Trophoblast cell (in vitro differentiated cells and primary cell): ENCODE measurements around the gene CDH20.

Source experiments
- DNase-seq, 2 donors: peaks; one replicate each; pipeline ENCODE4 v3.0.0-alpha.2; 2016
- H2AFZ ChIP-seq: 2 replicates; pipeline ENCODE4 v1.6.1; 2013; ENCODE audit warnings: low read length, moderate library complexity, mild to moderate bottlenecking; ENCODE audit not compliant: insufficient read depth, poor library complexity
- H2AK5ac ChIP-seq: 2 replicates; pipeline ENCODE4 v1.6.1; 2013; ENCODE audit warnings: mild to moderate bottlenecking, low read length
- H2BK120ac ChIP-seq: 2 replicates; pipeline ENCODE4 v1.6.1; 2013; ENCODE audit warnings: low read length, mild to moderate bottlenecking, moderate library complexity; ENCODE audit not compliant: insufficient read depth, poor library complexity
- H2BK12ac ChIP-seq: 2 replicates; pipeline ENCODE4 v1.6.1; 2013; ENCODE audit warnings: mild to moderate bottlenecking, low read length, moderate library complexity
- H2BK5ac ChIP-seq: 2 replicates; pipeline ENCODE4 v1.6.1; 2013; ENCODE audit warnings: low read length, low read depth, moderate library complexity, mild to moderate bottlenecking; ENCODE audit not compliant: poor library complexity
- H3K14ac ChIP-seq: 2 replicates; pipeline ENCODE4 v1.6.1; 2013; ENCODE audit warnings: mild to moderate bottlenecking, low read length
- H3K18ac ChIP-seq: 2 replicates; pipeline ENCODE4 v1.6.1; 2013; ENCODE audit warnings: mild to moderate bottlenecking, low read length
- H3K23ac ChIP-seq: 2 replicates; pipeline ENCODE4 v1.6.1; 2013; ENCODE audit warnings: low read length
- H3K27ac ChIP-seq: 2 replicates; pipeline ENCODE4 v1.5.1; 2013; ENCODE audit warnings: low read depth, mild to moderate bottlenecking, inconsistent platforms, low read length, moderate library complexity
- H3K27me3 ChIP-seq: 2 replicates; pipeline ENCODE4 v1.6.1; 2013; ENCODE audit warnings: inconsistent platforms, mild to moderate bottlenecking, low read length, moderate library complexity; ENCODE audit not compliant: insufficient read depth
- H3K36me3 ChIP-seq, 2 experiments: 1 replicate in 1 of 2; 2 replicates in 1 of 2; pipeline ENCODE4 v1.6.1; 2013; ENCODE audit warnings: low read length in 2 of 2, mild to moderate bottlenecking in 2 of 2, moderate library complexity in 1 of 2; ENCODE audit not compliant: insufficient read depth in 2 of 2, control insufficient read depth in 1 of 2
- H3K4ac ChIP-seq: 2 replicates; pipeline ENCODE4 v1.6.1; 2013; ENCODE audit warnings: low read depth, mild to moderate bottlenecking, low read length, moderate library complexity
- H3K4me1 ChIP-seq, 2 experiments: 1 replicate in 1 of 2; 2 replicates in 1 of 2; pipeline ENCODE4 v1.6.1; 2013; ENCODE audit warnings: low read length in 2 of 2, mild to moderate bottlenecking in 2 of 2, moderate library complexity in 1 of 2; ENCODE audit not compliant: insufficient read depth in 2 of 2, control insufficient read depth in 1 of 2
- H3K4me2 ChIP-seq: 2 replicates; pipeline ENCODE4 v1.6.1; 2013; ENCODE audit warnings: inconsistent platforms, mild to moderate bottlenecking, low read length, moderate library complexity
- H3K4me3 ChIP-seq: 2 replicates; pipeline ENCODE4 v1.5.1; 2013; ENCODE audit warnings: mild to moderate bottlenecking, low read depth, low read length, inconsistent platforms
- H3K79me1 ChIP-seq: one replicate; pipeline ENCODE4 v1.6.1; 2013; ENCODE audit warnings: low read length
- H3K79me2 ChIP-seq: 2 replicates; pipeline ENCODE4 v1.6.1; 2013; ENCODE audit warnings: low read length, mild to moderate bottlenecking; ENCODE audit not compliant: control insufficient read depth, insufficient read depth, poor library complexity
- H3K9ac ChIP-seq: 2 replicates; pipeline ENCODE4 v1.6.1; 2013; ENCODE audit warnings: mild to moderate bottlenecking, low read length
- H3K9me3 ChIP-seq: 2 replicates; pipeline ENCODE4 v1.6.1; 2013; ENCODE audit warnings: low read depth, mild to moderate bottlenecking, control low read depth, inconsistent platforms, low read length; ENCODE audit not compliant: insufficient read depth
- H4K12ac ChIP-seq: 2 replicates; pipeline ENCODE4 v1.6.1; 2013; ENCODE audit warnings: low read depth, mild to moderate bottlenecking, low read length, moderate library complexity
- H4K8ac ChIP-seq: 2 replicates; pipeline ENCODE4 v1.6.1; 2013; ENCODE audit warnings: low read depth, mild to moderate bottlenecking, low read length, moderate library complexity
- H4K91ac ChIP-seq: one replicate; pipeline ENCODE4 v1.6.1; 2013; ENCODE audit warnings: low read depth, mild to moderate bottlenecking, low read length, moderate library complexity
- WGBS: extraction: QIAGEN DNeasy Blood & Tissue Kit; methylation state at CpG from one replicate; pipeline ENCODE4 v1.1.7; 2013; ENCODE audit warnings: missing lambda C conversion rate; ENCODE audit not compliant: insufficient read length, insufficient coverage; ENCODE audit errors: extremely low coverage; 5-methylcytosine and 5-hydroxymethylcytosine counted together

The CDH20 gene

GRCh38 chr18:61545281-61546245 is 212.3 kb downstream of the CDH20 start:
- Histone ChIP-seq H3K4me2 (no peak overlapping the region), H4K8ac (no peak overlapping the region), H3K9me3 (no peaks in the 10 kb centered on the region), H3K27me3 (no peaks in the 10 kb centered on the region), H2BK12ac (peak overlapping the region; percentile 29), H2BK5ac (no peak overlapping the region), H2BK120ac (no peak overlapping the region), H3K4me1 (peaks cover 4 to 9% of the 10 kb centered on the region in 2 experiments), H3K36me3 (no peaks in the 10 kb centered on the region), H3K18ac (no peak overlapping the region), H3K79me1 (peaks cover 12% of the 10 kb centered on the region), H3K4me3 (no peak overlapping the region), H3K79me2 (no peaks in the 10 kb centered on the region), H3K27ac (no peak overlapping the region), H3K9ac (no peak overlapping the region), H4K91ac (no peak overlapping the region), H3K14ac (no peak overlapping the region), H2AK5ac (no peak overlapping the region), H3K4ac (no peak overlapping the region), H3K23ac (no peak overlapping the region), H4K12ac (no peak overlapping the region), H2AFZ (no peak overlapping the region)
- no CpG with 5 or more reads among the region's 9 CpGs for WGBS
- DNase-seq, result no peak

GRCh38 chr18:61546590-61546989 is 213.4 kb downstream of the CDH20 start:
- Histone ChIP-seq H3K23ac (no peak overlapping the region), H3K18ac (no peak overlapping the region), H3K9ac (no peak overlapping the region), H2BK12ac (no peak overlapping the region), H3K27ac (no peak overlapping the region), H4K8ac (no peak overlapping the region), H4K12ac (no peak overlapping the region), H3K27me3 (no peaks in the 10 kb centered on the region), H3K79me1 (peaks cover 15% of the 10 kb centered on the region), H2AFZ (no peak overlapping the region), H3K9me3 (no peaks in the 10 kb centered on the region), H3K4me1 (peaks cover 4 to 13% of the 10 kb centered on the region in 2 experiments), H3K36me3 (no peaks in the 10 kb centered on the region), H4K91ac (no peak overlapping the region), H3K79me2 (no peaks in the 10 kb centered on the region), H3K4me3 (no peak overlapping the region), H3K4ac (no peak overlapping the region), H3K14ac (no peak overlapping the region), H2BK120ac (no peak overlapping the region), H3K4me2 (no peak overlapping the region), H2BK5ac (no peak overlapping the region), H2AK5ac (no peak overlapping the region)
- DNase-seq, result no peak
- WGBS, result no CpG with 5 or more reads among the region's 3 CpGs

- no peak overlapping the region for H2AFZ ChIP-seq
- peak overlapping the region; percentile 69 for H2BK5ac ChIP-seq
- H3K79me1 ChIP-seq, result peaks cover 13% of the 10 kb centered on the region
- H4K8ac ChIP-seq, result no peak overlapping the region
- peaks cover 4 to 13% of the 10 kb centered on the region in 2 experiments for H3K4me1 ChIP-seq
- H3K36me3 ChIP-seq, result no peaks in the 10 kb centered on the region
- no peaks in the 10 kb centered on the region for H3K27me3 ChIP-seq
- no peak overlapping the region for H3K4ac ChIP-seq
- no peaks in the 10 kb centered on the region for H3K9me3 ChIP-seq
- peak overlapping the region; percentile 7 for H4K91ac ChIP-seq
- H3K27ac ChIP-seq, result peak overlapping the region; percentile 86
- no peak overlapping the region for H3K9ac ChIP-seq
- no peak overlapping the region for H3K23ac ChIP-seq
- no peak overlapping the region for H3K14ac ChIP-seq
- H2BK120ac ChIP-seq, result no peak overlapping the region
- WGBS, result no CpG with 5 or more reads among the region's 3 CpGs
- H3K4me2 ChIP-seq, result peak overlapping the region; percentile 22
- no peak overlapping the region for H3K4me3 ChIP-seq
- peak; percentile 26 to 62 for DNase-seq
- no peak overlapping the region for H2AK5ac ChIP-seq
- no peak overlapping the region for H3K18ac ChIP-seq
- H4K12ac ChIP-seq, result no peak overlapping the region
- H3K79me2 ChIP-seq, result no peaks in the 10 kb centered on the region
- H2BK12ac ChIP-seq, result no peak overlapping the region
These were observed 216.2 kb downstream of the CDH20 start for GRCh38 chr18:61549416-61549815.

DNA sequence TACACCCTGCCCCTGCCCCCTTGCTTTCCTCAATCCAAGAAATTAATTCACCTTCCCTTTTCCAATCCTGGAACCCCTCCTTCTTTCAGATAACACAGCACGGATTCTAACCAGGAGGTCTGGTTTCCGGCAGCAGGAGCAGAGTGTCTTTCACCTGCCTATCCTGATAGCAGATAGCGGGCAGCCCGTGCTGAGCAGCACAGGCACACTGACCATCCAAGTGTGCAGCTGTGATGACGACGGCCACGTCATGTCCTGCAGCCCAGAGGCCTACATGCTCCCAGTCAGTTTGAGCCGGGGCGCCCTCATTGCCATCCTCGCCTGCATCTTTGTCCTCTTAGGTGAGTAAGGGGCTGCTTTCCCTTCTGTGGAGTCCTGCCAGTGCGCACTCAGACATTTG is 216.7 kb downstream of the CDH20 start:
- Histone ChIP-seq H3K4me3 (no peak overlapping the region), H3K18ac (no peak overlapping the region), H2AK5ac (no peak overlapping the region), H4K12ac (no peak overlapping the region), H3K9ac (no peak overlapping the region), H3K4me2 (peak overlapping the region; percentile 22), H2BK5ac (peak overlapping the region; percentile 69), H3K4ac (no peak overlapping the region), H3K27me3 (no peaks in the 10 kb centered on the region), H3K79me1 (peaks cover 13% of the 10 kb centered on the region), H3K4me1 (peaks cover 4 to 13% of the 10 kb centered on the region in 2 experiments), H3K36me3 (no peaks in the 10 kb centered on the region), H3K27ac (peak overlapping the region; percentile 86), H3K79me2 (no peaks in the 10 kb centered on the region), H3K23ac (no peak overlapping the region), H2AFZ (no peak overlapping the region), H4K8ac (peak overlapping the region; percentile 10), H3K14ac (no peak overlapping the region), H4K91ac (peak overlapping the region; percentile 7), H3K9me3 (no peaks in the 10 kb centered on the region), H2BK12ac (peak overlapping the region; percentile 2), H2BK120ac (peak overlapping the region; percentile 2)
- WGBS, result no CpG with 5 or more reads among the region's 11 CpGs
- peak in 1 of 2 donors; percentile 24 for DNase-seq
